Activated T-cell treated with anti-CD3 and anti-CD28 coated beads for 24 hours (primary cell): ENCODE measurements around the gene COL8A1.
"Not testable (repeated sequence)": the region's sequence is repeated elsewhere in the genome, so short reads cannot be mapped to it uniquely, and the experiment has no call there.

Source experiments
- DNase-seq: peaks from one replicate; pipeline ENCODE4 v3.0.0-alpha.2; 2020; ENCODE audit warnings: low read depth

COL8A1 gene

GRCh38 chr3:99638167-99638948 is at the start of gene COL8A1:
Gene COL8A1, plus strand, starts transcription at chr3:99638594. Its CDS starts 152,089 bp downstream, at chr3:99790683.
- DNase-seq: no peak

GRCh38 chr3:99589168-99589567 is 49.2 kb upstream of the COL8A1 start:
- DNase-seq: not testable (repeated sequence)

GRCh38 chr3:99599894-99600293 is 38.5 kb upstream of the COL8A1 start:
- DNase-seq: no peak

GRCh38 chr3:99601515-99601914 is 36.9 kb upstream of the COL8A1 start:
- DNase-seq: no peak

DNA sequence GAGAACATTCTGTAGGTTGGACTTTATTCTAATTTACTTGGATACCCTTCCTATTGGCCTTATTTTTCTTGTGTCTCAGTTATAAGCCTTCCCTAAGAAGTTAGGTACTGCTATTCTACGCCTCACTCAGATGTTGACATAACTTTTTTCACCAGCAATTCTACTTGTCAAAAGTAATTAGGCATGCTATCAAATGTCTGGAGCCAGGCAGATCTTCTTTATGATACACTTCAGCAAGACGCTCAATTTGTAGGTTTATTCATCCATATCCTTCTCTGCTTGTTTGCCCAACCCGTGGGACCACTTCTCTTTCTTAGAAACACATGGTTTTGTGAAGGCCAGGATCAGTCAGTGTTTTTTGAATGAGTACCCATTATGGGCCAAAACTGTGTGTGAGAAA is 36.2 kb upstream of the COL8A1 start:
- no peak for DNase-seq

DNA sequence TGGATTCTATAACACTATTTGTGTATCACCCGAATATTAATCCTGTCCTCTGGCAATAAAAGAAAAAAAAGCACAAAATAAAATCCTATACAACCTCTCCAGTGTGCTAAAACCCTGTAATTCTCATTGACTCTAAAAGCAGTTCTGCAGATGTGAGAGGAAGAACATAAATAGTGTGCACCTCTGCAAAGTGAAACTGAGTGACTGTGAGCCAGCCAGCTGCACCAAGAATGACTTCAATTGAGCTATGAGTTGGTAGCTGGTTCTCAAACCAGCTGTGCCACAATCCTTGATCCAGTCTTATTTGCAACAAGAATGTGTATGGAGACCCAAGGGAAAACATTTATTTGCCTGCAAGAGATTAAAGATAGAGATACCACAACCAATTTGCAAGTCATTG is 31.2 kb upstream of the COL8A1 start:
- DNase-seq: no peak

DNA sequence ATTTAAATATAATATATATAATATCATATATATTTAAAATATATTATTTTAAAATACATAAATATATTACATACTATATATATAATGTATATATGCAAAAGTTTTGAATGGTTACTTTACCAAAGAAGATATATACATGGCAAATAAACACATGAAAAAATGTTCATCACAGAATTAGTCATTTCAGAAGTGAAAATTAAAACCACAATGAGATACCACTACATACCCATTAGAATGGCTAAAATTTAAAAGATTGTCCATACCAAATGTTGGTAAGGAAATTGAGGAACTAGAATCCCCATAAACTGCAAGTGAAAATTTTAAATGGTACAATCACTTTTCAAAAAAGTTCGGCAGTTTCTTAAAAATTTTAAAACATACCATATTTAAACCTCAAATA is 23.6 kb upstream of the COL8A1 start:
- DNase-seq: no peak

DNA sequence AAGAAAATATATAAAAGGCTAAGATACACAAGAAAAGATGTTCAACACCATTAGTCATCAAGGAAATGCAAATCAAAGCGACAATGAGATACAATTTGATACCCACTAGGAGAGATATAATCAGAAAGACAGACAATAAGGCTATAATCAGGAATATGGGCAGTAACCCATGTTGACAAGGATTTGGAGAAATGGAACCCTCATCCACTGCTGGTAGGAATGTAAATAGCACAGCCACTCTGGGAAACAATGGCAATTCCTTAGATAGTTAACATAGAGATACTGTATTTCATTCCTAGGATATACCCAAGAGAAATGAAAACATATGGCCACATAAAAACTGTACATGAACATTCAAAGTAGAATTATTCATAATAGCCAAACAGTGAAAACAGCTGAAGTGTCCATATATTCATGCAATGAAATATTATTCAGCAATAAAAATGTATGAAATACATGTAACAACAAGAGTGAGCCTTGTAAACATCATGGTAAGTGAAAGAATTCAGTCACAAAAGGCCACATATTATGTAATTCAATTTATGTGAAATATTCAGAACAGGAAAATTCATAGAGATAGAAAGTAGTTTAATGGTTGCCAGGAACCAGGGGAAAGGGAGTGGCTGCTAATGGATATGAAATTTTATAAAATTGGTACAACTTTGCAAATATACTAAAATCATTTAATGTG is 18.2 kb upstream of the COL8A1 start:
- no peak for DNase-seq

DNA sequence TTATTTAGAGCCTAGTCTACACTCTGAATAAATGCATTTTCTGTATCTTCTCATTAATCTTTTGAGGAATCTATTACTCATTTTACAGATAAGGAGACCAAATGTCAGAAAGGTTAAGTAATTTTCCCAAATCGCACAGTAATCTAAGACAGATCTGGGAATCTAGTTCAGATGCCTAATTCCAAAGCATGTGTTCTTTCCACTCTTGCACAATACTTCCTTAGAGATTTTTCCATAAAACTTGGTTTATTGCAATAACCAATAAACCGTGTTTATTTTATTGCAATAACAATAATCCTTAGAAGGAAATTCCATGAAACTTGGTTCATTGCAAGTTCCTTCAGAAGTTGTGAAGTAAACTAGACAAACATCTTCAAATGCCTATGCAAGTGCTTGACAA is 17.4 kb upstream of the COL8A1 start:
- no peak for DNase-seq

DNA sequence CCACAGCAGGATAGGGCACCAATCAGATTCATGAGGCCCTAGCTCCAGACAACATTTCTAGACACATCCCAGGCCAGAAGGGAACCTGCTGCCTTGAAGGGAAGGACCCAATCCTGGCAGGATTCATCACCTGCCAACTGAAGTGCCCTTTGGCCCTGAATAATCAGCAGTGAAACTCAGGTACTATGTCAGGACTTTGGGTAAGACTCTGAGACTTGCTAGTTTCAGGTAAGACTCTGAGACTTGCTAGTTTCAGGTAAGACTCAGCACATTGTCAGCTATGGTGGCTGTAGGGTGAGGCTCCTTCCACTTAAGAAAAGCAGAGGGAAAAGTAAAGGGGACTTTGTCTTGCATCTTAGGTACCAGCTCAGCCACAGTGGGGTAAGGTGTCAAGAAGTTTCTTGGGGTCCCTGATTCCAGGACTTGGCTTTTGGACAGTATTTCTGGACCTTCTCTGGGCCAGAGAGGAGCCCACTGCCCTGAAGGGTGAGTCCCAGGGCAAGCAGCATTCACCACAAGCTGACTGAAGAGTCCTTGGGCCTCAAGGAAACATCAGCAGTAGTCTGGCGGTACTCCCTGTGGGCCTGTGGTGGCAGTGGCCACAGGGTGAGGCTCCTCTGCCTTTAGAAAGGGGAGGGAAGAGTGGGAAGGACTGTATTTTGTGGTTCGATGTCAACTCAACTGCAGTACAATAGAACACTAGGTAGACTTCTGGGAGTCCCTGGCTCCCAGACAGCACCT is 13.7 kb upstream of the COL8A1 start:
- no peak for DNase-seq

GRCh38 chr3:99625237-99625622 is 13.2 kb upstream of the COL8A1 start:
- DNase-seq: no peak

DNA sequence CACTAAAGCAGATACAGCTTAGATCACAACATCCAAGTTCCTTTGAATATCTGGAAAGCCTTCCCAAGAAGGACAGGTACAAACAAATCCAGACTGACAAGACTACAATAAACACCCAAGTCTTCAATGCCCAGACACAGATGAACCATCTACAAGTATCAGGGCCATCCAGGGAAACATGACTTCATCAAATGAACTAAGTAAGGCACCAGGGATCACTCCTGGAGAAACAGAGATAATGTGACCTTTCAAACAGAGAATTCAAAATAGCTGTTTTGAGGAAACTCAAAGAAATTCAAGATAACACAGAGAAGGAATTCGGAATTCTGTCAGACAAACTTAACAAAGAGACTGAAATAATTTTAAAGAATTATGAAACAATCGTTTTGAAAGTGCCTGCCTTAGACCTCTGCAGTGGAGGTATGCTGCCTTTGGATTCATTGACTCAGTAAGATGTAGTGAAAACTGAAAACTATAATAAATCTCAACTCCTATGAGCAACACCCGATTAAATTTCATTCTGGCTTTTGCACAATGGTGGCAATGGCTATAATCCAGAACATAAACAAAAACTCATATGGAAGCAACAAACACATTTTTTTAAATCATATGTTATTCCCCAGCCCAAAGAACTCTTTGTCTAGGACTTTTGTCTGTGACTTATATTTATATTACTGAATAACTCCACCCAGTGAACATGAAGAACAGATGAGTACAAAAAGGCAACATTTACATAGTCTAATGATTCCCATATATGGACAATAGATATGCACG is 12.6 kb upstream of the COL8A1 start:
- DNase-seq: no peak

DNA sequence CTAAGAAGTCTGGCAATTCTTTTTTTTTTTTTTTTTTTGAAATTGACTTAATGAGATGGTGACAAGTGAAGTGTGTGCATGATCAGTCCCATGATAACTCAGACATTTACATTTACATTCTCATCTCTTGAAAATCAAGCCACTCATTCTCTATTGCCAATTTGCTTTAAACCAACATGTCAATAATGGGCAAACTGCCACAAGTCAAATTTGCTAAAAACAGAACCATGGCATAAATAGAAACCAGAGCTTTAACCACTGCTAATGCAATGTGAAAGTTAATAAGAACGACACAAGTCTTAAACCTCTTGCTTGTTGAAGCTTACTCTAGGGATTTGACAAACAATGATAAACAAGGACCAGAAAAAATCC is 12.0 kb upstream of the COL8A1 start:
- no peak for DNase-seq

- no peak for DNase-seq
Measured at GRCh38 chr3:99627062-99627826, 11.2 kb upstream of the COL8A1 start.

GRCh38 chr3:99630815-99631214 is 7.6 kb upstream of the COL8A1 start:
- DNase-seq: no peak

DNA sequence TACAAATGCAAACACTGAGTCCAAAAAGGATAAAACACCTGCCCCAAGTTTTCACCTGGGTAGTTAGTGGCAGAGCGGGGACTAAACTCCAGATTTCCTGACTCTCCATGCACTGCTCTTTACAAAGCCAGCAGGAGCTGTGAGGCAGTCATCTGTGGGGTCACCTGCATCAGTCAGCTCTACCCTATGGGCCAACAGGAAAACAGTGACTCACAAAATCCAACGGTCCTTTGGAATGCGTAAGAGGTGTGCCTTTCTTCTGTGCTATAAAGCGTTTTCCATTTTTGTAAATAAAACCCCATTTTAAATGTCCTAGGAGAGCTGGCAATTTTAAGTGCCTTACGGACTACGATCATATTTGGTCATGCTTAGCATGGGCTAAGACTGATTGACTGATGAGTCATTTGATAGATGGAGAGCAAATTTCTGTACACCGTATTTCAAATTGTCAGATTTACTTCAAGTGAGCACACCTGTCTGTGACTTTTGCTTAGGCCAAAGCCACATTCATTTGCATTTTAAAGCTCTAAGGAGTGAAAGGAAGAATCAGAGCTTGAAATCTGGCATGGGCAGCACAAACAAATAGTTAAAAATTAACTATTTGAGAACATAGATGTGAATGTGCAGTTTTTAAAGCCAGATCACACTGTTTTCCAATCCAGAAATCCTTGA is 4.4 kb upstream of the COL8A1 start:
- no peak for DNase-seq

- DNase-seq: no peak
Measured at GRCh38 chr3:99634881-99635280, 3.5 kb upstream of the COL8A1 start.

- DNase-seq: no peak
Measured at GRCh38 chr3:99635348-99635747, 3.0 kb upstream of the COL8A1 start.

DNA sequence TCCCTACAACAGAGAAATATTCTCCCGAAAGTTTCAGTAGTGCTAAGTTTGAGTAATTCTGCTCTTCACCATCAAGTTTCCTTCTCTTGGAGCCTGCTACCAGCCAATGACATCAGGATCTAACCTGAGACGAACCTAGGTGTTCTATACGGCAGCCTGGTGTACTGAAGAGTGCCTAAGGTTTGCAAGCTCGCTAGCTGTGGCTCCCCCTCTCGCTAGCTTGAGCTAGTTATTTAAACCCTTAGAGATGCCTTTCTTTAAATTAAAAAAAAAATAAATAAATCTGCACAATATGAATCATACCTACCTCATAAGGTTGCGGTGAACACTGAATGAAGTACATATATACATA is 1.4 kb upstream of the COL8A1 start:
- DNase-seq: no peak

GRCh38 chr3:99637368-99638111 is 854 bp upstream of the COL8A1 start:
- DNase-seq: no peak
